K562 (cell line): ENCODE measurements around the gene DNM1.

Source experiments
- CHD2 ChIP-seq: IDR thresholded peaks from 2 replicates; pipeline ENCODE4 v1.6.1; 2011; ENCODE audit warnings: low read depth, low read length
- FOXJ3 ChIP-seq: sonication (generic); formaldehyde crosslinking; IDR thresholded peaks from 2 replicates; pipeline ENCODE4 v1.4.0; 2020; ENCODE audit warnings: mild to moderate bottlenecking, missing genetic modification reagents
- IFI16 ChIP-seq: fragments of 250-450 bp; sonication (Bioruptor Pico); IDR thresholded peaks from 2 replicates; pipeline ENCODE4 v2.1.2; 2022; ENCODE audit warnings: mild to moderate bottlenecking, inconsistent platforms
- MYNN ChIP-seq, 2 experiments: sonication (generic); formaldehyde crosslinking in 1 of 2; IDR thresholded peaks; 2 replicates each; pipeline versions ENCODE4 v1.5.0 to v1.6.1; 2016 to 2020; ENCODE audit warnings: antibody characterized with exemption in 1 of 2, missing genetic modification reagents in 1 of 2
- POLR2A ChIP-seq: fragments of 450-650 bp; conservative IDR thresholded peaks from 2 replicates; pipeline ENCODE4 v1.6.1; 2016
- RBM34 ChIP-seq: fragments of 200-400 bp; formaldehyde crosslinking; IDR thresholded peaks from 2 replicates; pipeline ENCODE4 v1.6.1; 2018; ENCODE audit warnings: low read length, borderline replicate concordance; ENCODE audit not compliant: insufficient read depth
- TARDBP ChIP-seq: fragments of 450-650 bp; IDR thresholded peaks from 2 replicates; pipeline ENCODE4 v1.6.1; 2016
- TRIM24 ChIP-seq, 2 experiments: fragments of 450-650 bp; IDR thresholded peaks; 2 replicates each; pipeline ENCODE4 v1.6.1; 2016
- U2AF2 ChIP-seq: fragments of 200-400 bp; formaldehyde crosslinking; optimal IDR thresholded peaks from 2 replicates; pipeline ENCODE3; 2017; ENCODE audit warnings: low read depth, mild to moderate bottlenecking, low read length
- ZZZ3 ChIP-seq: fragments of 450-650 bp; IDR thresholded peaks from 2 replicates; pipeline ENCODE4 v1.6.1; 2016; ENCODE audit warnings: antibody characterized with exemption, mild to moderate bottlenecking, moderate library complexity
- TF ChIP-seq, protein P1 (sequence below): fragments of 250-450 bp; sonication (Bioruptor Pico); IDR thresholded peaks from 2 replicates; pipeline ENCODE4 v1.8.0; 2022; ENCODE audit warnings: moderate library complexity, mild to moderate bottlenecking, inconsistent platforms
- TF ChIP-seq, protein P2 (sequence below): sonication (generic); formaldehyde crosslinking; IDR thresholded peaks from 2 replicates; pipeline ENCODE4 v1.8.1; 2023; ENCODE audit warnings: mild to moderate bottlenecking, missing genetic modification reagents
- TF ChIP-seq, protein P3 (sequence below): sonication (generic); formaldehyde crosslinking; IDR thresholded peaks from 2 replicates; pipeline ENCODE4 v1.8.0; 2022; ENCODE audit warnings: mild to moderate bottlenecking, missing genetic modification reagents, borderline replicate concordance

DNA sequence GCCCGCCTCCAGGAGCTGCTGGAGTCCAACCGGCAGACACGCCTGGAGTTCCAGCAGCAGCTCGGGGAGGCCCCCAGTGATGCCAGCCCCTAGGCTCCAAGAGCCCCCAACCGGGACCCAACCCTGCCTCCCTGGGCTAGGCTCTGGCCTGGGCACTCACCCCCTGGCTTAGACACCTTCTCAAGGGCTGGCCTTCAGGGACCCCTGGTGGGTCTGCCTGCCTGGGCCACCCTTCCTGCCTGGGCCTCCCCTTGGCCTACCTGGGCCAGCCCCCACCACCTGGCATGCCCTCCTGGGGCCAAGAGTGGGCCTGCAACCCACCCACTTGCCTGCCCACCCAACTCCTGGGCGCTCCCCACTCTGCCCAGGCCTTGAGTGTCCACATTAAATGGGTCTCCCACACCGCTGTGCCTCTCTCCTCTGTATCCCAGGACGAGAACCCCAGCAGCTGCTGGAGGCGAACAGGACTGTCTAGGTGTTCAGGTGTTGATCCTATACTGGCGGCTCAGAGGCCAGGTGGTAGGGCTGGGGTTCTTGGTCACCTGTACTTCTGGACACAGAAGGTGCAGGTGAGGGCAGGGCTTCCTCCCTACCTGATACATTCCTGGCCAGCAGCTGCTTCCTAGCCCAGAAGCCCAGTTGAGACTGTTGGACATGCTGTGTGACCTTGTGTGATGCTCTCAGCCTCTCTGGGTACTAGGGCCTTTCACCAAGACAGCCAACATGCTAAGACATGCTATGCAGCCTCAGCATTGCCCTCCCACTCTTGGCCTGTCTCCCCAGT lies 39.5 kb upstream of the DNM1 start:
- no peak for TF ChIP-seq IFI16 (CRISPR knock-in tag)
- TF ChIP-seq ZZZ3: no peak
- TF ChIP-seq, protein P1, sequence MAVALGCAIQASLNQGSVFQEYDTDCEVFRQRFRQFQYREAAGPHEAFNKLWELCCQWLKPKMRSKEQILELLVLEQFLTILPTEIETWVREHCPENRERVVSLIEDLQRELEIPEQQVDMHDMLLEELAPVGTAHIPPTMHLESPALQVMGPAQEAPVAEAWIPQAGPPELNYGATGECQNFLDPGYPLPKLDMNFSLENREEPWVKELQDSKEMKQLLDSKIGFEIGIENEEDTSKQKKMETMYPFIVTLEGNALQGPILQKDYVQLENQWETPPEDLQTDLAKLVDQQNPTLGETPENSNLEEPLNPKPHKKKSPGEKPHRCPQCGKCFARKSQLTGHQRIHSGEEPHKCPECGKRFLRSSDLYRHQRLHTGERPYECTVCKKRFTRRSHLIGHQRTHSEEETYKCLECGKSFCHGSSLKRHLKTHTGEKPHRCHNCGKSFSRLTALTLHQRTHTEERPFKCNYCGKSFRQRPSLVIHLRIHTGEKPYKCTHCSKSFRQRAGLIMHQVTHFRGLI: no peak
- TF ChIP-seq TRIM24 (IDR thresholded peaks at IDR 0.05): no peak
- TF ChIP-seq MYNN (IDR thresholded peaks at IDR 0.05): no peak
- no peak for TF ChIP-seq MYNN (CRISPR knock-in tag; IDR thresholded peaks at IDR 0.05)
- TF ChIP-seq FOXJ3 (CRISPR knock-in tag): no peak
- TF ChIP-seq, protein P2, sequence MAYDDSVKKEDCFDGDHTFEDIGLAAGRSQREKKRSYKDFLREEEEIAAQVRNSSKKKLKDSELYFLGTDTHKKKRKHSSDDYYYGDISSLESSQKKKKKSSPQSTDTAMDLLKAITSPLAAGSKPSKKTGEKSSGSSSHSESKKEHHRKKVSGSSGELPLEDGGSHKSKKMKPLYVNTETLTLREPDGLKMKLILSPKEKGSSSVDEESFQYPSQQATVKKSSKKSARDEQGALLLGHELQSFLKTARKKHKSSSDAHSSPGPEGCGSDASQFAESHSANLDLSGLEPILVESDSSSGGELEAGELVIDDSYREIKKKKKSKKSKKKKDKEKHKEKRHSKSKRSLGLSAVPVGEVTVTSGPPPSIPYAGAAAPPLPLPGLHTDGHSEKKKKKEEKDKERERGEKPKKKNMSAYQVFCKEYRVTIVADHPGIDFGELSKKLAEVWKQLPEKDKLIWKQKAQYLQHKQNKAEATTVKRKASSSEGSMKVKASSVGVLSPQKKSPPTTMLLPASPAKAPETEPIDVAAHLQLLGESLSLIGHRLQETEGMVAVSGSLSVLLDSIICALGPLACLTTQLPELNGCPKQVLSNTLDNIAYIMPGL (CRISPR knock-in tag): 0 out of 2 replicates have a peak, but pooled peaks have one; percentile 48
- TF ChIP-seq, protein P3, sequence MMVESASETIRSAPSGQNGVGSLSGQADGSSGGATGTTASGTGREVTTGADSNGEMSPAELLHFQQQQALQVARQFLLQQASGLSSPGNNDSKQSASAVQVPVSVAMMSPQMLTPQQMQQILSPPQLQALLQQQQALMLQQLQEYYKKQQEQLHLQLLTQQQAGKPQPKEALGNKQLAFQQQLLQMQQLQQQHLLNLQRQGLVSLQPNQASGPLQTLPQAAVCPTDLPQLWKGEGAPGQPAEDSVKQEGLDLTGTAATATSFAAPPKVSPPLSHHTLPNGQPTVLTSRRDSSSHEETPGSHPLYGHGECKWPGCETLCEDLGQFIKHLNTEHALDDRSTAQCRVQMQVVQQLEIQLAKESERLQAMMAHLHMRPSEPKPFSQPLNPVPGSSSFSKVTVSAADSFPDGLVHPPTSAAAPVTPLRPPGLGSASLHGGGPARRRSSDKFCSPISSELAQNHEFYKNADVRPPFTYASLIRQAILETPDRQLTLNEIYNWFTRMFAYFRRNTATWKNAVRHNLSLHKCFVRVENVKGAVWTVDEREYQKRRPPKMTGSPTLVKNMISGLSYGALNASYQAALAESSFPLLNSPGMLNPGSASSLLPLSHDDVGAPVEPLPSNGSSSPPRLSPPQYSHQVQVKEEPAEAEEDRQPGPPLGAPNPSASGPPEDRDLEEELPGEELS: no peak
- TF ChIP-seq U2AF2: no peak
- TF ChIP-seq RBM34: no peak
- no peak for TF ChIP-seq POLR2A
- no peak for TF ChIP-seq TARDBP
- no peak for TF ChIP-seq CHD2
